HS-5 (cell line): Measurements from ENCODE around the gene GAB2.

ENCODE experiments used
- DNase-seq: peaks from one replicate; pipeline ENCODE4 v3.0.0-alpha.2; 2012; ENCODE audit warnings: low read depth

Gene GAB2

GRCh38 chr11:78341841-78342240, 75.8 kb downstream of the GAB2 start:
- DNase-seq = no peak

- no peak for DNase-seq
Observed at GRCh38 chr11:78340530-78340929, 77.1 kb downstream of the GAB2 start.

- DNase-seq = no peak
Observed at GRCh38 chr11:78339945-78340344, 77.7 kb downstream of the GAB2 start.

GRCh38 chr11:78339483-78339882, 78.1 kb downstream of the GAB2 start:
- no peak for DNase-seq

GRCh38 chr11:78338702-78339101, 78.9 kb downstream of the GAB2 start:
- no peak for DNase-seq

GRCh38 chr11:78338138-78338537, 79.5 kb downstream of the GAB2 start:
- DNase-seq = no peak

- no peak for DNase-seq
Observed at GRCh38 chr11:78337554-78337924, 80.1 kb downstream of the GAB2 start.

GRCh38 chr11:78336877-78337553, 80.6 kb downstream of the GAB2 start:
- no peak for DNase-seq

GRCh38 chr11:78334109-78334508, 83.5 kb downstream of the GAB2 start:
- no peak for DNase-seq

- DNase-seq = no peak
Observed at GRCh38 chr11:78332872-78333271, 84.7 kb downstream of the GAB2 start.

- DNase-seq = no peak
Observed at GRCh38 chr11:78332174-78332866, 85.3 kb downstream of the GAB2 start.

- no peak for DNase-seq
Observed at GRCh38 chr11:78331711-78332110, 85.9 kb downstream of the GAB2 start.

GRCh38 chr11:78330361-78330760, 87.3 kb downstream of the GAB2 start:
- DNase-seq = no peak

- no peak for DNase-seq
Observed at GRCh38 chr11:78327945-78328344, 89.7 kb downstream of the GAB2 start.

- DNase-seq = no peak
Observed at GRCh38 chr11:78325274-78325781, 92.3 kb downstream of the GAB2 start.

GRCh38 chr11:78323363-78323762, 94.3 kb downstream of the GAB2 start:
- DNase-seq = no peak

GRCh38 chr11:78319453-78319955, 98.1 kb downstream of the GAB2 start:
- no peak for DNase-seq

GRCh38 chr11:78318321-78319114, 99.1 kb downstream of the GAB2 start:
- DNase-seq = no peak

- DNase-seq = no peak
Observed at GRCh38 chr11:78315724-78316123, 101.9 kb downstream of the GAB2 start.

- DNase-seq = no peak
Observed at GRCh38 chr11:78314762-78315161, 102.9 kb downstream of the GAB2 start.

- DNase-seq = no peak
Observed at GRCh38 chr11:78313898-78314297, 103.7 kb downstream of the GAB2 start.

- peak; percentile 42 for DNase-seq
Observed at GRCh38 chr11:78313181-78313795, 104.3 kb downstream of the GAB2 start.
